GM19397 (cell line): Measurements from ENCODE around the gene ZFP90.

Source experiments
- ATAC-seq: cut with Tn5 transposase; IDR thresholded peaks from one replicate; pipeline ENCODE4 v1.9.1; 2021; ENCODE audit warnings: mild to moderate bottlenecking, moderate library complexity; ENCODE audit not compliant: unreplicated experiment

Gene ZFP90

GRCh38 chr16:68575082-68575481 is 36.0 kb downstream of the ZFP90 start:
- ATAC-seq, result no peak

- ATAC-seq, result no peak
Measured at GRCh38 chr16:68577352-68577853, 38.3 kb downstream of the ZFP90 start.

- ATAC-seq, result no peak
Measured at GRCh38 chr16:68590201-68590994, 51.3 kb downstream of the ZFP90 start.

DNA sequence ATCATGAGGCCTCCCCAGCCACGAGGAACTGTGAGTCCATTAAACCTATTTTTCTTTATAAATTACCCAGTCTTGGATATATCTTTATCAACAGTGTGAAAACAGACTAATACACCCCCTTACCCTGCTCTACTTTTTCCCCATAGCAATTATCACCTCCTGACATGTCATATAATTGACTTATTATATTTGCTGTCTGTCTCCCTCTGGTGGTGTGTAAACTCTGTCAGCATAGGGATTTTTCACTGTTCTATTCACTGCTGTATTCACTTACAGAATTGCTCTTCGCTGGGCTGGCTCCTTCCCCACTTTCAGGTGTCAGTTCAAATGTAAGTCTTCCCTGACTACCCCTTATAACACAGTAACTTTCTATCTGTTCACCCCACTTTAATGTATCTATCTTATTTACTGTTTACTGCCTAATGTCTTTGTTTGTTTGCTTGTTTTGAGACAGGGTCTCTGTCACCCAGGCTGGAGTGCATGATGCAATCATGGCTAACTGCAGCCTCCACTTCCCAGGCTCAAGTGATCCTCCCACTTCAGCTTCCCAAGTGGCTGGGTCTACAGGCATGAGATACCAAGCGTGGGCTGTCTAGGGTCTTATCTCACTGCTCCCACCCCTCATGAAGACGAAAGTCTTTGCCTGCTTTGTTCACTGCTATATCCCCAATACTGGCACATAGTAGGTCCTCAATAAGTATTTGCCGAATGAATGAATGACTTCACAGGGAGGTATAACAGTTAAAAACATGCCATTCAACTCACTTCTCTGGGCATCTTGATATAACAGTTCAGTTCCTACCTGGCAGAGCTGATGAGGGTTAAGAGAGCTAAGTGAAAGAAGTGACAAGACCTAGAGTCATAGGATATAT is 53.6 kb downstream of the ZFP90 start:
- ATAC-seq, result no peak

GRCh38 chr16:68596266-68596665 is 57.2 kb downstream of the ZFP90 start:
- ATAC-seq, result no peak

DNA sequence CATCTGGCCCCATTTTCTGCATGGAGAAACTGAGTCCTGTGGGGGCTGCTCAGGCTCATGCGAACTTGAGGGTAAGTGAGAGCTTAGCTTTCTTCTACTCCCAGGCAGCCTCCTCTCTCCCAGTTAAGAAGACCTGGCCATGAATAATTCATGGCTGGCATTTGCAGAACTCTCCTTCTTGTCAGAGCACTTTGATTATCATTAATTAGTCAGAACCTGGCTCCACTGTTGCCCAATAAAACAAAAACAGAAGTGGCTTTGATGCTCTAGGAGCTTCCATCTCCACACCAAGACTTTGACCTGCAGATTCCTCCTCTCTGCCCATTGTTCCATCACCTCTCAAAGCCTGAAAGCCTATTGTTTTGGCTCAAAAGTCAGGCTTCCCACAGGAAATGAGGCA is 60.5 kb downstream of the ZFP90 start:
- no peak for ATAC-seq

DNA sequence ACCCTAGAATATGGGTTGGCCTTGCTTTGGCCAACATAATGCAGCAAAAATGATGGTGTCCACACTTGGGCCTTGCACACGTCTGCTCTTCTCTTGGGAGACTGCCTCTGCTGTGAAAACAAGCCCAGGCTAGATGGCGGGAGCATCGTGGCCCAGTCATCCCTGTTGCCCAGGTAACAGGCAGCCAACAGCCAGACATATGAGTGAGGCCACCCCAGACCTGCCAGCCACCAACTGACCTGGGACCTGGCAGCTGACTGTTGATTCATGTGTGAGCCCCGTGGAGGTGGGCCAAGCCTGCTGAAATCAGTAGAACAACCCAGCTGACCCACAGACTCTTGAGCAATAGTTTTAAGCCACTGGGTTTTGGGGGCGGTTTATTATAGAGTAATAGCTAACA is 66.7 kb downstream of the ZFP90 start:
- no peak for ATAC-seq

GRCh38 chr16:68607443-68607842 is 68.4 kb downstream of the ZFP90 start:
- no peak for ATAC-seq

DNA sequence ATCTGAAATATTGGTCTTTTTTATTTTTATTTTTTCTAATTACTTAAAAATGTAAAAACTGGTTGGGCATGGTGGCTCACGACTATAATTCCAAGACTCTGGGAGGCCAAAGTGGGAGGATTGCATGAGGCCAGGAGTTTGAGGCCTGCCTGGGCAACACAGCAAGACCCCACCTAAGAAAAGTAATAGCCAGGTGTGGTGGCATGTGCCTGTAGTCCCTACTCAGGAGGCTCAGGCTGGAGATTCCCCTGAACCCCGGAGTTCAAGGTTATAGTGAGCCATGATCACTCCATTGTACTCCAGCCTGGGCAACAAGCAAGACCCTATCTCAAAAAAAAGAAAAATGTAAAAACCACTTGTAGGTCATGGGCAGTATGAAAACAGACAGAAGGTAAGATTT is 69.2 kb downstream of the ZFP90 start:
- ATAC-seq, result no peak

DNA sequence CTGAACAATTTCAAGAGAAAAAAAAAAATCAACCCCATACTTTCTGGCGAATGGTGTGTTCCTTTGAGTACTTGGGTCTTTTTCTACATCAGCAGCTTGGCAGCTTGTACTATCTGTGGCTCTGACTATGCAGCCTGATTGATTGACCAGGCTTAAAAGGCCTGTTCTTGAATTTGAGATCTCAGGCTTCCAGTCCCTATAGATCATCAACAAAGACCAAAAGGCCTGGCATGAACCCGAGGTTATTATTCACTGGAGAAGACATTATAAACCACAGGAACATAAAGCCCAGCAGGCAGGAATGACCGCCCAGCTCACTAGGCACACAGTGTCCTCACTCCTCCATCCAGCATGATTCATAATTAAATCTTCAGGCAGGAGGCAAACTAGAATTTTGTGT is 73.9 kb downstream of the ZFP90 start:
- no peak for ATAC-seq

- no peak for ATAC-seq
Measured at GRCh38 chr16:68617734-68618133, 78.6 kb downstream of the ZFP90 start.
